Left lobe of liver (tissue), 2 donors: ENCODE measurements around the gene PRKCH. TPM values are rescaled to one million over a fixed set of nuclear protein-coding genes. Genes with fewer than 3 reads are reported as not detected.
"Not testable (repeated sequence)": the region's sequence is repeated elsewhere in the genome, so short reads cannot be mapped to it uniquely, and the experiment has no call there.

Experiments used
- ATAC-seq: fragments of 200-7000 bp; cut with Tn5 transposase; one replicate; pipeline ENCODE4 v1.9.1; 2020; ENCODE audit warnings: mild to moderate bottlenecking, moderate library complexity
- DNase-seq: peaks from one replicate; pipeline ENCODE4 v3.0.0-alpha.2; 2020; ENCODE audit warnings: low spot score
- total RNA-seq: library from RNA; stranded (reverse); gene quantifications from one replicate; pipeline ENCODE4 v1.2.1, GENCODE V29; 2021
- donor health status: DM: no; HTN: no; CAD: no; lungs with moderate emphysema.
- donor health status: DM: no; HTN: yes; CAD: no.

The PRKCH gene
- total RNA-seq, 1 donor from 2014 or later = 6.4 TPM

- ATAC-seq = no peak
- no peak for DNase-seq
Measured at GRCh38 chr14:61304688-61305087, 16.7 kb upstream of the PRKCH start.

DNA sequence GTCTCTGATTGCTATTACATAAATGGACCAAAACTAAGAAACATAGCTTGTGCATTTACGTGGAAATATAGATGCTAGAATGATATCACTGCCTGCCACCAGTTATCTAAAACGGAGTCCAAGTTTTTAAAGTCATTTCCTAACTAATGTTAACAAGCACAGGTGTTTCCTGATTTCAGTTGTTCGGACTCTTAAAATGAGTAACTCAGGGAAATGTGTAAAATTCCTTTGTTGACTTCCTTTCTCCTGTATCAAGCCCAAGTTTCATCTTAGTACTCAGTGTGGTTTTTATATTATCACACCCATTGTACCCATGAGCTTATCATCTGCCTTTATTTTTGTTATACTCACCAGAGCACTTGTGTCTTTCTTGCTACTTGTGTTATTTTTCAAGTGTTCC, 13.2 kb upstream of the PRKCH start:
- DNase-seq (no peak), ATAC-seq (peak; percentile 17)

GRCh38 chr14:61308701-61309100, 12.7 kb upstream of the PRKCH start:
- not testable (repeated sequence) for ATAC-seq, DNase-seq

DNA sequence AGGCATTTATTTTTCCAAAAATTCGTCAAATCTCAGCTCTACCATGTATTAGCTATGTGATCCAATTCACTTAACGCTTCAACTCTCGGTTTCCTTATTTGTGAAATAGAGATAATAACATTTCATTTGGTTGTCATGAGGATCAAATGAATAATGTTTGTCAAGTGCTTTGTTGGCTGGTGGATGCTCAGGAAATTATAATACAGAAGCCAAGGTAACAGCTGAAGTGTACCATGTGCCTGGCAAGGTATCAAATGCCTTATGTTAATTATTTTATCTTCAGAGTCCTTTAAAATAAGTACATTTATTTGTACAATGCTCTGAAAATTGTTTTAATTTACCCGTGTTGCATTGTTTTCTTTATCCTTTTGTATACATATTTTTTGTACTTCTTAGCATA, 6.1 kb upstream of the PRKCH start:
- ATAC-seq (no peak), DNase-seq (no peak)

GRCh38 chr14:61319086-61319485, 2.3 kb upstream of the PRKCH start:
- DNase-seq (no peak), ATAC-seq (no peak)

DNA sequence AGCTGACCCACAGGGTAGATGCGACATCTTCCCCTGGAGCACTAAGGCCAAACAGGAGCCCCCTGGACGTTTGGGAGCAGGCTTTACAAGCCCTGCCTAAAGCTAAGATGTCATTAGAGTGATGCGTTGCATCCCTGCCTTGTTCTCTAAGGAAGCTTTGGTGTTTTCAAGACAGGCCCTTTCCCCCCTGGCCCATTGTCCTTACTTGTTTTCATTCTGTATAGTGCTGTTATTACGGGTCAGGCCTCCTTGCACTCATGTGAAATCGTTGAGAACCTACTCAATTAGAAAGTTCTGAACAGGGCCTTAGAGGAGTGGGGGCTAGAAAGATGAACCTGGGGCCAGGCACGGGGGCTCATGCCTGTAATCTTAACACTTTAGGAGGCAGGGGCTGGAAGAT, 1.7 kb upstream of the PRKCH start:
- no peak for ATAC-seq

GRCh38 chr14:61320170-61320569, 1.2 kb upstream of the PRKCH start:
- not testable (repeated sequence) for ATAC-seq, DNase-seq

More for the DNA sequence above, 1.7 kb upstream of the PRKCH start:
- DNase-seq = no peak

GRCh38 chr14:61320806-61321384, 484 bp upstream of the PRKCH start:
- ATAC-seq (peak; percentile 20), DNase-seq (no peak)

- DNase-seq = peak; percentile 48
Measured at GRCh38 chr14:61322011-61322798, 826 bp downstream of the PRKCH start.

GRCh38 chr14:61322799-61323290, 1.5 kb downstream of the PRKCH start:
- DNase-seq = no peak
- ATAC-seq = no peak

More at GRCh38 chr14:61322011-61322798, 826 bp downstream of the PRKCH start:
- peak; percentile 29 for ATAC-seq

DNA sequence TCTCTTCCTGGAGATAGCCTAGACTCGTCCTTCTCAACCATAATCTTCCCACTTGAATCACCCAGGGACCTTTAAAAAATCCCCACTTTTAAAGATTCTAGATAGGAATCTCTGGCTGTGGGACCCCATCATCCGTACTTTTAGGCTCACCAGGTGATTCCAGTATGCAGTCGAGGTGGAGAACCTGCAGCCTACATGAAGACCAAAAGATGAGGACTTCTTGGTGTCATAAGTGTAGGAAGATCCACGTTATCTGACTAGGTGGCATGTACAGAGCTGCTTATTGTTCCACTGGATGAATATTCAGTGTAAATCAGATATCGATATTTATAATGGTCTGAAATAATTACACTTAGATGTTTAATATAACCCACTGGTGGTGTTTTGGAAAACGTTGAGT, 2.6 kb downstream of the PRKCH start:
- ATAC-seq = no peak
- no peak for DNase-seq

DNA sequence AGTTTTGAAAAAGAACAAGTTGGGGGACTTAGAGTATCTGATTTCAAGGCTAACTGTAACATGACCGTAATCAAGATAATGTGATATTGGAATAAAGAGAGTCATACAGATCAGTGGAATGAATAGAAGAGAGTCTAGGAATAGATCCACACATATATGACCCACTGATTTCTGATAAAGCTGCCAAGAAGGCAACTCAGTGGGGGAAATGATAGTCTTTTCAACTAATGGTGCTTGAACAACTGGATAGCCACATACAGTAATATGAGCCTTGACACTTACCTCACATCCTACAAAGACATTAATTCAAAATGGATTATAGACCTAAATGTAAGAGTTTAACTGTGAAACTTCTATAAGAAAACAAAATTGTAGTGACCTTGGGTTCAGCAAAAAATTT, 3.8 kb downstream of the PRKCH start:
- ATAC-seq (no peak), DNase-seq (no peak)

GRCh38 chr14:61326146-61326545, 4.8 kb downstream of the PRKCH start:
- no peak for ATAC-seq

DNA sequence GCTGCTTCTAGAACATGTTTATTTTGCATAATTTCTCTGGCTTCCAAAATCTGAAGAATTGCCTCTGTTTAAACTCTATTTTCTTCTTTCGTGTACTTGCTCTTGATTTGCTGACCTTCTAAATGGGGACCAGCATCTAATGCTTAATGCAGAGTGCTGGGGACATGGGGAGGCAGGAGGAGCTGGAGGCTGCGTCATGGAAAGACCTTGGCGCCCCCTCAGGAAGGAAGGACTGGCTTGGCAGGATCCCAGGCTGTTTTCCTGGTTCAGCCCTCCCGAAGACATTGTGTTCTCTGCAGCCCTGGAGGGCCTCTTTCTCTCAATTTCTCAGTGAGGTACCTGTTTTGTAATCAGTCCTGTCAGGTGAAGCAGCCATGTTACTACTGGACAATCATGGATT, 5.5 kb downstream of the PRKCH start:
- peak; percentile 66 for ATAC-seq
- DNase-seq = peak; percentile 61

More at GRCh38 chr14:61326146-61326545, 4.8 kb downstream of the PRKCH start:
- DNase-seq = no peak

DNA sequence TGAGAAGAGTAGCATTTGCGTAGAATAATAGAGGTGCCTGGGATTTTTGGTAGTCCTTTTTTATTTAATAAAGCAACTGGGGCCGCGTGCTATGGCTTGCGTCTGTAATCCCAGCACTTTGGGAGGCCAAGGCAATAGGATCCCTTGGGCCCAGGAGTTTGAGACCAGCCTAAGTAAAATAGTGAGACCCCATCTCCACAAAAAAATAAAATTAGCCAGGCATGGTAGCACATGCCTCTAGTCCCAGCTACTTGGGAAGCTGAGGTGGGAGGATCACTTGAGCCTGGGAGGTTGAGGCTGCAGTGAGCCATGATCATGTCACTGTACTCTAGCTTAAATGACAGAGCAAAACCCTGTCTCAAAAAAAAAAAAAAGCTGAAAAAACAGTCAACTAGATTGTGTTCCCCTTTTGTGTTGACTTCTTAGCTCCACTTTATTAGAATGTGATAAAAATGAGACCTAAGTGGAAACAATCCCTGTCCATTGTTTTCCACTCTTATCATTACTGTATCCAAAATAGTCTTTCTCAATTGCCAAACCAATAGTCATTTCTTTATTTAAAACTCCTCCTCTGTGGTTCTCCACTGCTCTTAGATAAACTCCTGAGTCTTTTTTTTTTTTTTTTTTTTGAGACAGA, 7.4 kb downstream of the PRKCH start:
- ATAC-seq = peak; percentile 40
- no peak for DNase-seq

GRCh38 chr14:61329478-61330051, 8.2 kb downstream of the PRKCH start:
- ATAC-seq (no peak), DNase-seq (no peak)

DNA sequence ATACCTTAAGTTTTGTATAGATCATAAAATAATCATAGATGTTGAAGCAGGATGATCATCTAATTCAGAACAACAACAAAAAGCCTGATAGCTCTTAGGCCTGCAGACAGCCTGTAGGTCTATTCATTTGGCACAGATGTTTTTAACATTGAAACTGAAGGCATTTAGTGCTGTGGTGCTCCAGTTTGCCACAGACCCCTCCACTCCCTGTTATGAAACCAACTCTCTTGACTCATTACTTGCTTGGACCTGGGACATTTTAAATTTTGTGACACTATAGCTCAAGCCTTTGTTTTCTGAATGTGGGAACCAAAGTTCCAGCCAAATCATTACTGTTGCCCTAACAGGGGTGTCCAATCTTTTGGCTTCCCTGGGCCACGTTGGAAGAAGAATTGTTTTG, 9.1 kb downstream of the PRKCH start:
- ATAC-seq (no peak), DNase-seq (no peak)

DNA sequence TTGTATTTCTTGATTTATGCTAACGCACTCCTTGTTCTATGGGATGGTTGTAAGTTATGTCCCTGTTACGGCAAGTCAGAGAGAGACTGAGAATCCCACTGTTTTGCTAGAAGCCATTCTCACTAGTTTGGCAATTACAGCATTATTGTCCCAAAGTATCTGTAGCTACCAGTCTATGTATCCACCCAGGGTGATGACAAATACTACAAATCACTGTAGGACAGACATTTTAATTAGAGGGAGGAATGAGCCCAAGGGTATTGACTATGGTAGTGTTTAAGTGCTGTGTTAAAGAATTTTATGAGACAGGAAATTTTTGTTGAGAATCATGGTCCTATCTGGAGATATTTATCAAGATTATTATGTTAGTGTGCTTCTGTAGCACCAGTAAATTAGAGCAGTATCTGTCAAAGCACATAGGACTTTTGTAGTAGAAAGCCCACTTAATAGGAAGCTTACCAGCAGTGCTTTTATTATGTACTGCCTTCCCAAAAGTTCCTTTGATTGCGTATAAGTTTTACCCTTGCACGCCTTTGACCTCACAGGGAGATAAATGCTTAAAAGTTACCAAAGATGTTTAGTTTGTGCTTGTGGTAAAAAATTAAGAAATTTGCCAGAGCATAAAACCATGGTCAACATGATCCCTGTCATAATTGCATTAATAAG, 10.7 kb downstream of the PRKCH start:
- ATAC-seq (no peak), DNase-seq (no peak)

DNA sequence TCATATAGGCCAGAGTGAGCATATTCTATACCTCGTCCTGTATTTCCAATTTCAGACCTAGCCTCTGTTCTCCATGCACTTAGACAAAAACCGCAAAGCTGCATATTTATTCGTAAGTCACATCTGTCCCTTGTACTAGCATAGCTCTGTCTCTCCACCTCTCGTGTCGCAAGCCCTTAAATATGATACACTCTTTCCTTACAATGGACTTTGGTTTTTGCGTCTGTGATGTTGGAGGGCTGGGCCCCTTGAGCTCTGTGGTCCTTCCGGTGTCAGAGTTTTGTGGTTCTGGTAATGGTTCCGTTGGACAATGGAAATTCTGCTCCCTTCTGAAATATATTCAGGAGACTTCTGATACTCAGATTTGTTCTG, 11.3 kb downstream of the PRKCH start:
- DNase-seq (no peak), ATAC-seq (no peak)

DNA sequence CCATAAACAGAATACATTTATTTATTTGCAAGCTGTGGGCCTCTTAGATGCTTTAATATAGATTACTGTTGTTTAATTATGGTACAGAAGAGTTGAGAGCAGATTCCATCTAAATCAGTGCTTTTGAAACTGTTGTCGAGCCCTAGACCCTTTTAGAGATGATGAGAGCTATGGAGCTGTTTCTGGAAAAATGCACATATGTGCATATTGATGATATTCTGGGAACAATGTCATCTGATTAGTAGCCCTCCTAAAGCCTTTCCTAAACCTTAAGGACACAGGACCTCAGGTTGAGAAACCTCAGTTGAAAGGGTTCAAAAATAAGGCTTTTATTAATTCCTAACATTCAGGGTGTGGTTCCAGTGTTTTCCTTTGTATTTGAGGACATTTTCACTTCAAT, 11.7 kb downstream of the PRKCH start:
- DNase-seq (no peak), ATAC-seq (no peak)

- no peak for ATAC-seq
- DNase-seq = no peak
Measured at GRCh38 chr14:61334197-61334701, 12.9 kb downstream of the PRKCH start.
